SJCRH30 (cell line): Measurements from ENCODE around the gene PPM1M. TPM values are rescaled to one million over a fixed set of nuclear protein-coding genes. Genes with fewer than 3 reads are reported as not detected.

Source experiments
- DNase-seq, 2 experiments: peaks; one replicate each; pipeline ENCODE4 v3.0.0-alpha.2; 2015 to 2020
- H3K27ac ChIP-seq: fragments of 250-450 bp; sonication (Bioruptor Pico); 2 replicates; pipeline ENCODE4 v1.5.1; 2020; ENCODE audit warnings: mild to moderate bottlenecking, moderate library complexity
- H3K27me3 ChIP-seq: fragments of 250-450 bp; sonication (Bioruptor Pico); 2 replicates; pipeline ENCODE4 v1.5.1; 2020; ENCODE audit warnings: mild to moderate bottlenecking, moderate library complexity
- H3K36me3 ChIP-seq: fragments of 250-450 bp; sonication (Bioruptor Pico); 2 replicates; pipeline ENCODE4 v1.5.1; 2020; ENCODE audit warnings: mild to moderate bottlenecking, moderate library complexity
- H3K4me1 ChIP-seq: fragments of 250-450 bp; sonication (Bioruptor Pico); 2 replicates; pipeline ENCODE4 v1.5.1; 2020; ENCODE audit warnings: mild to moderate bottlenecking, moderate library complexity
- H3K4me3 ChIP-seq: fragments of 250-450 bp; sonication (Bioruptor Pico); 2 replicates; pipeline ENCODE4 v1.5.1; 2020; ENCODE audit warnings: mild to moderate bottlenecking, moderate library complexity
- H3K9me3 ChIP-seq: fragments of 250-450 bp; sonication (Bioruptor Pico); replicated peaks from 2 replicates; pipeline ENCODE4 v1.5.1; 2020; ENCODE audit warnings: mild to moderate bottlenecking, moderate library complexity
- total RNA-seq: library from RNA; depleted of rRNA; stranded (reverse); fragments of >200 nt; shearing (Covaris generic); gene quantifications from 2 replicates; pipeline ENCODE4 v1.2.3, GENCODE V29; 2014

Gene PPM1M
- total RNA-seq, 1 experiment from 2014 or later: 7.6 TPM

- DNase-seq: no peak
- Histone ChIP-seq H3K27ac (no peak overlapping the region), H3K36me3 (no peaks in the 10 kb centered on the region)
Observed at GRCh38 chr3:52232279-52233107, 13.1 kb upstream of the PPM1M start.

GRCh38 chr3:52233108-52233591 lies 12.4 kb upstream of the PPM1M start:
- DNase-seq: no peak
- H3K9me3 ChIP-seq: no peaks in the 10 kb centered on the region
- no peaks in the 10 kb centered on the region for H3K27me3 ChIP-seq
- no peak overlapping the region for H3K27ac ChIP-seq
- no peak overlapping the region for H3K4me3 ChIP-seq
- H3K36me3 ChIP-seq: no peaks in the 10 kb centered on the region
- peaks cover 2% of the 10 kb centered on the region; the same call in 1 of the 2 replicates for H3K4me1 ChIP-seq

More at GRCh38 chr3:52232279-52233107, 13.1 kb upstream of the PPM1M start:
- no peaks in the 10 kb centered on the region for H3K4me1 ChIP-seq
- no peak overlapping the region for H3K4me3 ChIP-seq
- H3K27me3 ChIP-seq: no peaks in the 10 kb centered on the region
- no peaks in the 10 kb centered on the region for H3K9me3 ChIP-seq

GRCh38 chr3:52233968-52234367 lies 11.6 kb upstream of the PPM1M start:
- Histone ChIP-seq H3K4me1 (peaks cover 4% of the 10 kb centered on the region; the same call in 1 of the 2 replicates), H3K4me3 (no peak overlapping the region), H3K27ac (no peak overlapping the region), H3K9me3 (no peaks in the 10 kb centered on the region), H3K27me3 (no peaks in the 10 kb centered on the region), H3K36me3 (no peaks in the 10 kb centered on the region)
- no peak for DNase-seq

- no peaks in the 10 kb centered on the region for H3K36me3 ChIP-seq
- H3K4me3 ChIP-seq: no peak overlapping the region
- no peak overlapping the region for H3K27ac ChIP-seq
- no peaks in the 10 kb centered on the region for H3K9me3 ChIP-seq
- no peak for DNase-seq
- peaks cover 4% of the 10 kb centered on the region; the same call in 1 of the 2 replicates for H3K4me1 ChIP-seq
- H3K27me3 ChIP-seq: no peaks in the 10 kb centered on the region
Observed at GRCh38 chr3:52234516-52235447, 10.8 kb upstream of the PPM1M start.

- Histone ChIP-seq H3K9me3 (no peaks in the 10 kb centered on the region), H3K4me1 (peaks cover 12% of the 10 kb centered on the region; the same call in 1 of the 2 replicates), H3K27me3 (no peaks in the 10 kb centered on the region), H3K4me3 (no peak overlapping the region), H3K36me3 (no peaks in the 10 kb centered on the region), H3K27ac (no peak overlapping the region)
- DNase-seq: no peak
Observed at GRCh38 chr3:52236424-52236886, 9.1 kb upstream of the PPM1M start.

GRCh38 chr3:52237006-52237656 lies 8.4 kb upstream of the PPM1M start:
- no peak overlapping the region for H3K27ac ChIP-seq
- no peaks in the 10 kb centered on the region for H3K27me3 ChIP-seq
- no peaks in the 10 kb centered on the region for H3K9me3 ChIP-seq
- peaks cover 12% of the 10 kb centered on the region; the same call in 1 of the 2 replicates for H3K4me1 ChIP-seq
- no peaks in the 10 kb centered on the region for H3K36me3 ChIP-seq
- DNase-seq: no peak
- no peak overlapping the region for H3K4me3 ChIP-seq

- peaks cover 12% of the 10 kb centered on the region; the same call in 1 of the 2 replicates for H3K4me1 ChIP-seq
- H3K9me3 ChIP-seq: no peaks in the 10 kb centered on the region
- H3K4me3 ChIP-seq: no peak overlapping the region; the same call in 1 of the 2 replicates
- H3K36me3 ChIP-seq: no peaks in the 10 kb centered on the region
- H3K27me3 ChIP-seq: no peaks in the 10 kb centered on the region
- DNase-seq: peak; percentile 33 to 41
- H3K27ac ChIP-seq: no peak overlapping the region
Observed at GRCh38 chr3:52237657-52238172, 7.8 kb upstream of the PPM1M start.

- no peak for DNase-seq
Observed at GRCh38 chr3:52238193-52238760, 7.3 kb upstream of the PPM1M start.

GRCh38 chr3:52238761-52239701 lies 6.5 kb upstream of the PPM1M start, which contains the start of gene TWF2:
Gene TWF2 (minus strand): TSS chr3:52239158. CDS start chr3:52239016, 142 bp downstream.
- Histone ChIP-seq H3K4me1 (peaks cover 12% of the 10 kb centered on the region; the same call in 1 of the 2 replicates), H3K9me3 (no peaks in the 10 kb centered on the region), H3K27me3 (no peaks in the 10 kb centered on the region), H3K27ac (no peak within 1 kb of the TSS), H3K36me3 (no peaks in the 10 kb centered on the region), H3K4me3 (peak within 1 kb of the TSS; percentile 76)
- DNase-seq: peak; percentile 76 to 85

More at GRCh38 chr3:52238193-52238760, 7.3 kb upstream of the PPM1M start:
- Histone ChIP-seq H3K9me3 (no peaks in the 10 kb centered on the region), H3K36me3 (no peaks in the 10 kb centered on the region), H3K27ac (no peak overlapping the region), H3K4me1 (peaks cover 12% of the 10 kb centered on the region; the same call in 1 of the 2 replicates), H3K4me3 (peak overlapping the region; percentile 76), H3K27me3 (no peaks in the 10 kb centered on the region)

- no peaks in the 10 kb centered on the region for H3K27me3 ChIP-seq
- peaks cover 12% of the 10 kb centered on the region; the same call in 1 of the 2 replicates for H3K4me1 ChIP-seq
- no peaks in the 10 kb centered on the region for H3K36me3 ChIP-seq
- peak; percentile 63 to 68 for DNase-seq
- no peaks in the 10 kb centered on the region for H3K9me3 ChIP-seq
- H3K4me3 ChIP-seq: no peak overlapping the region
- H3K27ac ChIP-seq: no peak overlapping the region
Observed at GRCh38 chr3:52240059-52240885, 5.3 kb upstream of the PPM1M start.

GRCh38 chr3:52240886-52241370 lies 4.6 kb upstream of the PPM1M start:
- Histone ChIP-seq H3K27me3 (no peaks in the 10 kb centered on the region), H3K4me1 (peaks cover 12% of the 10 kb centered on the region; the same call in 1 of the 2 replicates), H3K27ac (no peak overlapping the region), H3K4me3 (no peak overlapping the region), H3K36me3 (no peaks in the 10 kb centered on the region), H3K9me3 (no peaks in the 10 kb centered on the region)
- DNase-seq: no peak

GRCh38 chr3:52242039-52242438 lies 3.5 kb upstream of the PPM1M start:
- H3K36me3 ChIP-seq: no peaks in the 10 kb centered on the region
- H3K27me3 ChIP-seq: no peaks in the 10 kb centered on the region
- H3K9me3 ChIP-seq: no peaks in the 10 kb centered on the region
- H3K27ac ChIP-seq: no peak overlapping the region
- H3K4me3 ChIP-seq: no peak overlapping the region
- peaks cover 12% of the 10 kb centered on the region; the same call in 1 of the 2 replicates for H3K4me1 ChIP-seq
- no peak for DNase-seq
